Gastroesophageal sphincter (tissue), 3 donors: ENCODE results near the gene OXNAD1.

Source experiments
- CTCF ChIP-seq, 4 experiments: fragments of 200-600 bp in 2 of 4; fragments of 450-650 bp in 2 of 4; sonication (generic) in 1 of 4; IDR thresholded peaks; one replicate each; pipeline ENCODE4 v1.5.1; 2017 to 2019; ENCODE audit warnings: antibody characterized with exemption in 4 of 4, mild to moderate bottlenecking in 2 of 4, moderate library complexity in 2 of 4
- EP300 ChIP-seq: sonication (generic); formaldehyde crosslinking; IDR thresholded peaks from one replicate; pipeline ENCODE4 v1.6.1; 2017; ENCODE audit warnings: antibody characterized with exemption, mild to moderate bottlenecking
- POLR2A ChIP-seq, 2 donors: fragments of 450-650 bp; IDR thresholded peaks; one replicate each; pipeline ENCODE4 v1.6.1; 2017; ENCODE audit warnings: antibody characterized with exemption in 2 of 2, mild to moderate bottlenecking in 2 of 2, moderate library complexity in 1 of 2
- POLR2AphosphoS5 ChIP-seq: sonication (generic); formaldehyde crosslinking; IDR thresholded peaks from one replicate; pipeline ENCODE4 v1.6.1; 2017; ENCODE audit warnings: antibody characterized with exemption

- TF ChIP-seq CTCF (IDR thresholded peaks at IDR 0.05) (no peak), POLR2AphosphoS5 (no peak), POLR2A (IDR thresholded peaks at IDR 0.05) (no peak), EP300 (no peak)
Measured at GRCh38 chr3:16307832-16308531, 43.0 kb downstream of the OXNAD1 start.
